PC-9 (cell line): ENCODE data around the gene SKIL.

Experiments
- CTCF ChIP-seq: fragments of 200-600 bp; sonication (generic); conservative IDR thresholded peaks from 2 replicates; pipeline ENCODE4 v1.6.1; 2017; ENCODE audit warnings: mixed run types, antibody characterized with exemption, mild to moderate bottlenecking, moderate library complexity
- EZH2 ChIP-seq: fragments of 200-600 bp; sonication (generic); IDR thresholded peaks from 2 replicates; pipeline ENCODE4 v1.8.0; 2017; ENCODE audit warnings: antibody characterized with exemption, low read depth

DNA sequence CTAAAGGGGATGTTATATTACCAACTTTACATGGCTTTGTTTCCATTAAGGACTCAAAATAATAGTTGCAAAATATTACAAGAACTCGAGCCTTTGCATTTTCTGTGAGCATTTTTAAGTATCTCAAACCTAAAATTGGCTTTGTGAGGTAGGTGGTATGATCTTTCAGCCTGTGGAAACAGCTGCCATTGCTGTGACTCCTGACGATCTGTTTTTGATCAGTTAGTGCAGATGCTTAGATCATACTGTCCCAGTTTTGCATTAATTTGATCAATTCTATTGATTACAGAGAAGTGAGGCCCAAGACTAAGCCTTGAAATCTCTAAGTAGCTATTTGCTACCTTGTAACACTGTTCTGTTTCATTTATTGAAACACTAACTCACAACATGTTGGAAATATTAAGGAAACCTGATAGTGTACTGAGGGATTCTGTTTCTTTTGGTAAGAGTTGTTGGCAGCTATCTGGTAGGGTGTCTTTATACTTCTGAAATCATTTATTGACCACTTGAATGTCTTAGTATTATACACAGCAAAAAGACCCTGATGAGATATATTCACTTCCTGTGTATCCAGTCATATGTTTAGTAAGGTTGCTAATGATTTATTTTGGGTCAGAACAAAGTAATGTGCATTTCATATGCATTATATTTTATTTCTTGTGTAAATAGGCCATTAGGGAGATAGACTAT is 14.8 kb downstream of the SKIL start:
- TF ChIP-seq CTCF = no peak
- no peak for TF ChIP-seq EZH2
